Epithelial cell of proximal tubule (primary cell): ENCODE results near the gene RAPGEF3. TPM values are rescaled to one million over a fixed set of nuclear protein-coding genes. Genes with fewer than 3 reads are reported as not detected.

ENCODE experiments used
- DNase-seq: peaks from one replicate; pipeline ENCODE4 v3.0.0-alpha.2; 2011; ENCODE audit warnings: low read depth
- H3K4me3 ChIP-seq: 2 replicates; pipeline ENCODE4 v1.5.1; 2011; ENCODE audit warnings: low read depth, mild to moderate bottlenecking, low read length
- CTCF ChIP-seq: conservative IDR thresholded peaks from 2 replicates; pipeline ENCODE4 v1.5.1; 2012; ENCODE audit warnings: low read depth, mild to moderate bottlenecking, low read length
- total RNA-seq: library from RNA; depleted of rRNA; stranded (reverse); fragments of >200 nt; gene quantifications from 2 replicates; pipeline ENCODE4 v1.2.3, GENCODE V29; 2015

RAPGEF3 gene
- total RNA-seq, 1 donor from 2014 or later: 102 TPM

DNA sequence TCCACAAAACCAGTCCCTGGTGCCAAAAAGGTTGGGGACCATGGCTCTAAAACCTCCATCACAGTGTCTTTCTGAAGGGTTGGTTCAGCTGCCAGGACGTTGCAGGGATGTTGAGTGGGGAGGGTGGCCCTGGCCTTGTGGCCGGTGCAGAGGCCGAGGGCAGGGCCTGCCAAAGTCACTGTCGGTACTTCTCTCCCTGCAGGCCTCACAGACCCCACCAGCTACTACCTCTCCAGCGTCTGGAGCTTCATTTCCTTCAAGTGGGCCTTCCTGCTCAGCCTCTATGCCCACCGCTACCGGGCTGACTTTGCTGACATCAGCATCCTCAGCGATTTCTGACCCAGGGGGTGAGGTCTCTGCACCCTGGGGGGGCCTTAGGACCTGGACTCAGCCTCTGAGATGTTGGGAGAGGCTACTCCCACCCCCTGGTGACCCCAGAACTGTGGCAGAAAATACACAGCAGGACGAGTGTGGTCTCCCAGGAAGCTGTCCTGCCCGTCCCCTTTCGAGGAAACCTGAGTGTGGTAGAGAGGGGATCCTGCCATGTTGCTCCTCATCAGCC lies 21.3 kb upstream of the RAPGEF3 start:
- H3K4me3 ChIP-seq: no peak overlapping the region
- no peak for DNase-seq
- TF ChIP-seq CTCF: no peak

- TF ChIP-seq CTCF: peak; percentile 97
- H3K4me3 ChIP-seq: no peak overlapping the region
- DNase-seq: no peak
Observed at GRCh38 chr12:47779301-47779942, 20.7 kb upstream of the RAPGEF3 start.

GRCh38 chr12:47778881-47779280 lies 20.2 kb upstream of the RAPGEF3 start:
- no peak for TF ChIP-seq CTCF
- no peak for DNase-seq
- H3K4me3 ChIP-seq: no peak overlapping the region

GRCh38 chr12:47777741-47778558 lies 19.3 kb upstream of the RAPGEF3 start:
- no peak for DNase-seq
- no peak overlapping the region for H3K4me3 ChIP-seq
- no peak for TF ChIP-seq CTCF

DNA sequence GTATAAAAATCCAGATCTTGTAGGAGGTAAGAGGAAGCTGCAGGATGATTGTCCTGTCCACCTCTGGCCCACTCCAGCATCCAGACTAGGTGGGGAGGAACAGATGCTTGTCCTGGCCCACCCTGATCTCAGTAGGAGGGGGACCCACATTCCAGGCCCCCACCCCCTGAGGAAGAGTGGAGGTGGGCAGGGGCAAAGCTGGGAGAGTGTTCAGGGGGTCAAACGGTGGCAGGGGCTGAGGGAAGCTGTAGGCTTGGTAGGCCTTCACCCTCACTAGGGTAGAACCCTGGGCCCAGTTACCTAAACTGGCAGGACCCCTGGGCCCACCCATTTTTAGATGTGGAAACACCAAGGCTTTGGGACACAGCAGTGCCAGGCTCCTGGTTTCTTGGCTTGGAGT lies 18.5 kb upstream of the RAPGEF3 start:
- TF ChIP-seq CTCF: no peak
- no peak overlapping the region for H3K4me3 ChIP-seq
- no peak for DNase-seq

DNA sequence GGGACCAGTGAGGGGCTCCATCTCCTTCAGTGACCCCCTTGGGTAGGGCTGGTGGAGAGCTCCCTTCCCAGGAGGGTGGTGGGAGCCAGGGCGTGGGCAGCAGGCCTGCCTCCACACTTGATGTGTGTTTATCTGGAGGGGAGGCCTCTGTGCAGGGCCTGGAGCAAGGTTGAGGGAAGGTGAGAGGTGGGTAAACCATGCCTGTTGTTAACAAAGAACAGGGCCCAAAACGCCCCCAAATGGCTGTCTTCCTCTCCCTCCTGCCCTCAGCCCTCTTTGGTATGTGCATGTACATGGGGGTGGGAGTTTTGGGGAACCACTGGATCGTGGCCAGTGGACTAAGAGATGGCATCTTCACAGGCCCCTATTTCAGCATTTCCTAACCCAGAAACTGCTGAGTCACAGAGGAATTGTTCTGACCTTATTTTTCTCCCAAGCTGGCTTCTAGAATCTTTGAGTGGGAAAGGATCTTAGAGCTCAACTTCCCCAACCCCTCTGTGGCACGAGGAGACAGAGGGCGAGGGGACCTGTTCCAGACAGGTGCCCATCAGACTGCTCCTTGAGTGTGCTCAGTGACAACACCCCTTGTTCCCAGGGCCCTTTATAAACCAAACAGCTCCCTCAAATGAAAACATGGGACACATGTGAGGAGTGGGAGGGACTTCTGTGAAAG lies 17.9 kb upstream of the RAPGEF3 start:
- TF ChIP-seq CTCF: no peak
- H3K4me3 ChIP-seq: no peak overlapping the region
- DNase-seq: no peak
